ENCODE results near the gene AZGP1.

The AZGP1 gene

GRCh38 chr7:99958564-99959227 lies 17.1 kb downstream of the AZGP1 start:
- no peak for TF ChIP-seq CTCF (IDR thresholded peaks at IDR 0.05)

GRCh38 chr7:99955247-99955646 lies 20.6 kb downstream of the AZGP1 start:
- TF ChIP-seq CTCF (IDR thresholded peaks at IDR 0.05) = no peak

- no peak for TF ChIP-seq CTCF (IDR thresholded peaks at IDR 0.05)
Measured at GRCh38 chr7:99953649-99954048, 22.2 kb downstream of the AZGP1 start.

GRCh38 chr7:99949645-99950228 lies 26.1 kb downstream of the AZGP1 start:
- TF ChIP-seq CTCF (IDR thresholded peaks at IDR 0.05) = peak; percentile 72

- TF ChIP-seq CTCF (IDR thresholded peaks at IDR 0.05) = no peak
Measured at GRCh38 chr7:99947608-99948007, 28.2 kb downstream of the AZGP1 start.

- no peak for TF ChIP-seq CTCF (IDR thresholded peaks at IDR 0.05)
Measured at GRCh38 chr7:99944497-99945070, 31.2 kb downstream of the AZGP1 start.

- TF ChIP-seq CTCF (IDR thresholded peaks at IDR 0.05) = no peak
Measured at GRCh38 chr7:99943641-99944496, 32.0 kb downstream of the AZGP1 start.

Measured in LNCAP (cell line).